ENCODE data around the gene CAST.
"Not testable (repeated sequence)": the region's sequence is repeated elsewhere in the genome, so short reads cannot be mapped to it uniquely, and the experiment has no call there.

Gene CAST

GRCh38 chr5:96785326-96786109 is 123.3 kb downstream of the CAST start:
- no peak for DNase-seq

DNA sequence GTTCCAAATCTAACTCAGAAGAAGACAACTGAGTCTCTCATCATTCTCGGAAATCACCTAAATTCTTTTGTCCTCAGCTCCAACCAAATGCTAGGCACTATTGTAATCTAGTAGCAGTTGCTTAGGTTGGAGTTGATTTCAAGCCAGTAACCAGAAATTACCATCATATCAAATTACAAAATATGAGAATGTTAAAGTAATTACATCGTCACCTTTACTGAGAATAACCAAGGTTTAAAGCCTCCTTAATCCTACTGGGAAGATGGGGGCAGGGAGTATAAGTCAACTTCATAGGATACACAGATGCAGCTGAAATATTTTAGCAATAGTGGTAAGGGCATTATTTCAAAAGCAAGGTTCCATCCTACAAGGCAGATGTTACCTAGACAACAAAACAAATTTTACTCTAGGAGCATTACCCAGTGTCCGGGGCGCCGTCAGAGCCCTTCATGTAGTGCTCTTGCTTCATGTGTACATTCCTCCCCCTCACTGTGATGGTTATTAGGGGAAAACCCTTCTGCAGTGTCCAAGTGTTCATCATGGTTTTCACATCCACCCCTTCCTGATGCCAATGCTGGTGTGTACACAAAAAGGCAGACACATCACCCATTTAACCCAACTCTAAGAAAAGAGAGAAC is 126.1 kb downstream of the CAST start:
- peak; percentile 27 for DNase-seq

GRCh38 chr5:96789794-96790330 is 127.7 kb downstream of the CAST start:
- no peak for DNase-seq

- DNase-seq: no peak
Measured at GRCh38 chr5:96790961-96791504, 128.9 kb downstream of the CAST start.

GRCh38 chr5:96794757-96795156 is 132.6 kb downstream of the CAST start:
- no peak for DNase-seq

GRCh38 chr5:96795626-96796025 is 133.4 kb downstream of the CAST start:
- no peak for DNase-seq

DNA sequence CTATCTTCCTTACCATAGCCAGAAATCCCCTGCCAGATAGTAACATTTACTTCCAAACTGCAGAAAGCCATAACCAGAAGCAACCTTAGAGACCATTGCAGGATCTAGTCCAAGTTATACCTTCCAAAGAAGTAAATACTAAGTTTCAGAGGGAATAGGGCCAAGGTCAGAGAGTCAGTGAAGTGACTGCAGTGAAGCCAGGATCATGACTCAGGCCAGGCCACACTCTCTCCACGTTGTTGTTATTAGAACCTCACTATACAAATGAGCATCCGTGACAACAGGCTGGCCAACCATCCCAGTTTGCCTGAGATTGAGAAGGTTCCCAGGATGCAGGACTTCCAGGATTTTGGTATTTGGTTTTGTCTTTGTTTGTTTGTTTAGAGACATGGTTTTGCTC is 134.3 kb downstream of the CAST start:
- no peak for DNase-seq

DNA sequence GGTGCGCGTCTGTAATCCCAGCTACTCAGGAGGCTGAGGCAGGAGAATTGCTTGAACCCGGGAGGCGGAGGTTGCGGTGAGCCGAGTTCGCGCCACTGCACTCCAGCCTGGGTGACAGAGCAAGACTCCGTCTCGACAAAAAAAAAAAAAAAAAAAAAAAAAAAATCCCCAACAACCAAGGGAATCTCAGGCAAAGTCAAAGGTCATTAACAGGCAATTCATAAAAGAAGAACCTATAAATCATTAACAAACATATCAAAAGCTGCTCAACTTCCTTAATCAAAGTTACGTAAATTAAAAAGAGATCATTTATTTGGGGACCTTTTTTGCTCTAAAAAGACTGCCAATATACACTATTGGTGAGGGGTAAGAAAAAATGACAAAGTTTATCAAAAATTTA is 139.5 kb downstream of the CAST start:
- not testable (repeated sequence) for DNase-seq

DNA sequence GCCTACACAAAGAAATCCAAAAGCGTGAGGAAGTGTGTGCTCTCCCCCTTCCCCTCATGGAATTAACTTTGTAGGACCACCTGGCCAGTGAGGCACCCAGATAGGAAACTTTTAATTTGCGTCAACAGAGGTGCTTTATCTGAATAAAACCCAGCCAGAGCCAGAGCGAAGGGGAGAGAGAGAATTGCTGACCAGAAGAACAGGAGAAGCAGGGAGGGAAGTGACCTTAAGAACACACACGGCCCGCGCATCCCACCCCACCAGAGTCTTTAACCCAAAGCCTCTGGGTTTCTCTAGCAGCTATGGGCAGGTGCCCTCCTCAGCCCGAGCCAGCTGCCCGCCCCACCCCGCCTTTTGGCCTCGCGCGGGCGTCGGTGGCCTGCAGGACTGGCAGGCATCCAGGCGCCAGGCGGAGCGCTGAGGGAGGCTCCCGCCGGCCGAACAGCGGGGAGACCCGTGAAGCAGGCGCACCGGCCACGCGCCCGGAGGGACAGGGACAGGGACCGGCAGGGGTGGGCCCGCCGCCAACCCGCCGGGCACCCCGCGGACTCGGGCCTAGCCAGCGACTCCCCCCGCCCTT is 145.0 kb downstream of the CAST start:
- DNase-seq: peak; percentile 88

GRCh38 chr5:96808541-96808828 is 146.3 kb downstream of the CAST start:
- no peak for DNase-seq

DNA sequence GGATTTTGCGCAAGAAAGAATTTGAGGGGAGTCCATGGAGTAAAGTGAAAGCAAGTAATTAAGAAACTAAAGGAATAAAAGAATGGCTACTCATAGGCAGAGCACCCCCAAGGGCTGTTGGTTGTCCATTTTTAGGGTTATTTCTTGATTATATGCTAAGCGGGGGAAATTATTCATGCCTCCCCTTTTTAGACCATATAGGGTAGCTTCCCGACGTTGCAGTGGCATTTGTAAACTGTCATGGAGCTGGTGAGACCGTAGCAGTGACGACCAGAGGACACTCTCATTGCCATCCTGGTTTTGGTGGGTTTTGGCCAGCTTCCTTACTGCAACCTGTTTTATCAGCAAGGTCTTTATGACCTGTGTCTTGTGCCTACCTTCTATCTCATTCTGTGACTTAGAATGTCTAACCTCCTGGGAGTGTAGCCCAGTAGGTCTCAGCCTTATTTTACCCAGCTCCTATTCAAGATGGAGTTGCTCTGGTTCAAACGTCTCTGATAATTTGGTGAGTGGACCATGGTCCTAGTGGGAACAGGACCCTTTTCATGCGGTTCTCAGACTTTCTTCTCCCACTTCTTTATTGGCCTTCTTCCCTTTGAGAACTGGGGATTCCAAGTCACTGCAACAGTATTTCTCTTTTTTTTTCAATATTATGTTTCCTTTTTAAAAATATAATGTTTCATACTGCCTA is 146.8 kb downstream of the CAST start:
- peak; percentile 50 for DNase-seq

DNA sequence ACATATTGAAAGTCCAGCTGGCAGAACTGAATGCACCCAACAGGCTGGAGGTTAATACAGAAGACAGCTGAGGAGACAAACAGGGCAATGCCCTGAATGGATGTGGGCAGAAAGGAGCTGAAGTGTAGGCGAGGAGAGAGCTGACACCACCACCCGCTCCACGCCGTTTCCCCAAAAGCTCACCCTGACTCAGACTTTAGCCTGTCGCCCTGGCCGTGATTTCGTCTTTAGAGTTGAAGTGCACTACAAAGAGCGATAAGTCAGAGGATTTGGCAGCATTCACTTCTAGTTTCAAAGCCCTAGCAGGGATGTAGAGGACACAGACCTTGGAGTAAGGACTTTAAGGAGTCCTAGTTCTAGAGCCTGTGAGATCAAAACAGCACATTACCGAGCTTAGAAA is 147.7 kb downstream of the CAST start:
- DNase-seq: no peak

DNA sequence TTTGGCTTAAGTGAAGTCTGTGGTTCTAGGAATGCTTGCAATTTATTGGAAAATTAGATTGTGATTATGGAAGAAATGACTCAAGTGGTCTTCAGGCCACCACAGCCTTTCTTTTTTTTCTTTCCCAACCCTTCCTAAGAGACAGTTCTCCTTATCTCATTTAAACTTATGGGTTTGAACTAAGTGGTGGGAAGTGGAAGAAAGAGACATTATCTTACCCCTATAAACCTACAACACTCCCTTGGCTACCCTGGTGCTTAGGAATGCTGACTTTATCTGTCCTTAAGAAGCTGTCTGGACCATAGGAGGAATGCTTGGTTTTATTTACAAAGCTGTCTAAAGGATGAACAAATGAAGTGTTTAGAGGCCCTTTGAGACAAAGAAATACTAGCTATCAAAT is 150.7 kb downstream of the CAST start:
- DNase-seq: no peak

GRCh38 chr5:96814041-96814440 is 151.9 kb downstream of the CAST start:
- no peak for DNase-seq

- DNase-seq: no peak
Measured at GRCh38 chr5:96816411-96816939, 154.3 kb downstream of the CAST start.

DNA sequence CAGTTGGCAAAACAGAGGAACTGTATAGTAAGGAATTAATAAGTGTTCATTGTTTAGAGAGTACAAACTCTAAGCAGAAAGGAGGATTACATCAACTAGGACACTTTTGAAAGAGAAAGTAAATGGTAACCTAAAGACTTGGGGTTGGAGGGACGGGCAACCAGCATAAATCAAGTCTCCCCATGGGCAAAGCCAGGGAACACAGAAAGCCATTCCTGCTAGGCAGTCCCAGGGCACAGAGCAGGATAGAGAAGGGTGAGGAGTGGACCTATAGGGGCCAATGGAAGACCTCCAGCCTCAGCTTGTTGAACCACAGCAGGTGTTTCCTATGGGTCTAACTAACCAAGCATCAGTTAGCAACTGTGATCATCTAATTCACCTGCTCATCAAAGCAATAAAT is 154.8 kb downstream of the CAST start:
- DNase-seq: no peak

GRCh38 chr5:96817506-96817905 is 155.3 kb downstream of the CAST start:
- no peak for DNase-seq

GRCh38 chr5:96818125-96818788 is 156.1 kb downstream of the CAST start:
- no peak for DNase-seq

DNA sequence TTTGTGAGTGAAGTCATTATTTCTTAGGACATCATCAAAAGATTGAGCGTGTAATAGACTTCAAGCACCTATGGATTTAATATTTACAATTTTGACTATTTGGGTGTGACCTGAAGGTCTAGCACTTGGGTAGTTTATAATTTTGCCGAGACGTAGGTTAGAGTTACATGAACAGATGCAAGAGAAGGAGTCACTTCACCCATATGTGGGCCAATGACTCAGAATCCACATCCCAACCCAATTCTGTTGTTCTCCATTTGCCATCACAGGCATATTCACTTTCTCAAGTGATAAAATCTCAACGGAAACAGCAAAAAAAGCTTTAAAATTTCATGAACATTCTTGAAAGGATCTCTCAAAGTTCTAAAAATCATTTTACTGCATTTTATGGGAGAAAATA is 157.6 kb downstream of the CAST start:
- no peak for DNase-seq

DNA sequence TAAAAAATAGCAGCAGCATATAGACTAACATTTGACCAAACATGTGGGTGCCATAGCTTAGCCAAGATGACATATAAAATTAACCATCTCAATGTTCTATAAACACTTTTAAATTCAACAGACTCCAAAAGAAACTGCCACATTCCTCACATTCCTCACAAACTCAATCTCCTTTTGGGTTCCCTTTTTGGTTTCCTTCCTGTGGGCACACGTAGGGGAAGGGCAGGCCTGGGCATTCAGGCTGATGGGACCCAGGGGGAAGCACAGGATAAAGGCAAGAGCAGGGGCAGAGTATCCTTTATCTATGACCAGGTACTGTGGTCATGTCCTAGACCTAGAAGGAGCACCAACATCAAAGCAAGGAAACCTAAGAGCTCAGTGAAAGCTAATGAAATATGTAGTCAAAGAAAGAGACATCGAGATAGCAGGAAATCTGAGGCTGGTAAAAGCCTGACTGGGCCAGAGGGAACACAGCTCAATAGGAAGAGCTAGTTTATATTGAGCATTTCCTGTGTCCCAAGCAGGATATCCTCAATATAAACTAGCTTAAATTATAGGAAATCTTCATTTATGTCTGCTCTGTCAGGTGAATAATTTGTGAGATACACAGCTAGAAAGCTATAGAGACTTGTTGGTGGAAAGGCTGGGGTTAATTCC is 159.2 kb downstream of the CAST start:
- DNase-seq: no peak

DNA sequence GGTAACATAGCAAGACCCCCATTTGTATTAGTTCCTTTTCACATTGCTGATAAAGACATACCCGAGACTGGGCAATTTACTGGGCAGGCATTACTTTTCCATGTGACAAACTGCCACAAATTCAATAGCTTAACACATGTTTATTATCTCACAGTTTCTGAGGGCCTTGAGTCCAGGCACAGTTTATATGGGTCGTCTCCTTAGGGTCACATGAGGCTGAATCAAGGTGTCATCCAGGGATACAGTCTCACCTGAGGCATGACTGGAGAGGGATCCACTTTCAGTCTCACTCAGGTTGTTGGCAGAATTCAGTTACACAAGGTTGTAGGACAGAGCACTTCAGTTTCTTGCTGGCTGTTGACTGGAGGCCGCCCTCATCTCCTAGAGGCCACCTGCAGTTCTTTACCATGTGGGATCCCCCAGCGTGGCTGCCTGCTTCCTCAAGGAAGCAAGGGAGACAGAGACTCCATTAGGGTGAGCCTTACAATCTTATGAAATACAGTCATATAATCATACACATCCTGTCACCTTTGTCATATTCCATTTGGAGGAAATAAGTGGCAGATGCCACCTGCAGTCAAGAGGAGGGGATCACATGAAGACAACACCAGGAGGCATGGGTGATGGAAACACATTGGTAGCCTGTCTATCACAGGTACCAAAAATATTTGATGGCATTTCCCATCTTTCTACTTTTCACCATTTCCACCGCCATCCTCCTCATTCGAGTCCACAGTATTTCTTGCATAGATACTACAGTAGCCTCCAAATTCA is 160.7 kb downstream of the CAST start:
- peak; percentile 47 for DNase-seq
